GM19043 (cell line): ENCODE results near the gene IL2RA.

Experiments used
- ATAC-seq: cut with Tn5 transposase; IDR thresholded peaks from one replicate; pipeline ENCODE4 v1.9.1; 2021; ENCODE audit warnings: low read depth; ENCODE audit not compliant: unreplicated experiment

The IL2RA gene

DNA sequence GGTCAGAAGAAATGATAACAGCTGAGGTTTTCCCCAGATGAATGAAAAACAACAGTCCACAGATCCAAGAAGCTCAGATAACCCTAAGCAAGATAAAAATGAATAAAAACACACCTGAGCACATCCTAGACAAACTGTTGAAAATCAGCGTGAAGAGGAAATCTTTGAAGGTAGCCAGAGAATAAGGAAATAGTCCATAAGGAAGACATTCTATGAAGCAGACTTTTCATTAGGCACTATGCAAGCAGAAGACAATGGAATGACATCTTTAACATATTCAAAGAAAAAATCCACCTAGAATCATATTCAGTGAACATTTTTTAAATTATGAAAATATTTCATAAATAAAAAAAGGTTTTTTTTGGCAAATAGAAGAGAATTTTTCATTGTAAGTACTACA is 69.8 kb downstream of the IL2RA start:
- ATAC-seq, result no peak

DNA sequence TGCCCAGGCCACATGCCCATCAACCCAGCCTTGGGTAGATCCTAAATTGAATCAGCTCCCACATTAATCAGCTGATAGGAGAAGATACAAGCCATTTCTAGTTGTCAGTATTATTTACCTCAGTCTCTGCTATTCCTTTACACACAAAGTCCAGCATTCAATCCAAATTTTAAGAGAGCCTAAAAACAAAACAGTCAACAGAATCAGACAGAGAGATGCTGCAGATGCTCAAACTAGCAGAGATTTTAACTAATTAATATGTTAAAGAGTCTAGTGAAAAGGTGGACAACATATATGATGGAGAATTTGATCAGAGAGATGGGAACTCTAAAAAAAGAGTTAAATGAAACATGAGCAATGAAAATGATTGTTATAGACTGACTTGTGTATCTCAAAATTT is 70.5 kb downstream of the IL2RA start:
- ATAC-seq, result no peak

DNA sequence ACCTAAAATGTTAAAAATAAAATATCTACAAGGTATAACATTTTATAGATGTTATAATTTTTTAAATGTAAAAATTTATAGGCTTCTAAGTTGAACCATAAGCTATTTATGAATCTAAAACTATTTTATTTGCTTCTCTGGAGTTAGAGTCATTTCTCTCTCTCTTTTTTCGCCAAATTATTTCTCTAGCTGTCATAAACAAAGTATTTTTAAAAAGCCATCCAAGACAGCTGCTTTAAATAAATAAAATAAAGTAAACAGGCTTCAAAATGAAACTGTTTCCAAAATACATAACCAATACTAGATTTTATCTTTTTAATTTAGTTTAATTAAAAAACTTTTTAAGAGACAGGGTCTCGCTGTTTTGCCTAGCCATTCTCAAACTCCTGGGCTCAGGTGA is 72.4 kb downstream of the IL2RA start:
- no peak for ATAC-seq

DNA sequence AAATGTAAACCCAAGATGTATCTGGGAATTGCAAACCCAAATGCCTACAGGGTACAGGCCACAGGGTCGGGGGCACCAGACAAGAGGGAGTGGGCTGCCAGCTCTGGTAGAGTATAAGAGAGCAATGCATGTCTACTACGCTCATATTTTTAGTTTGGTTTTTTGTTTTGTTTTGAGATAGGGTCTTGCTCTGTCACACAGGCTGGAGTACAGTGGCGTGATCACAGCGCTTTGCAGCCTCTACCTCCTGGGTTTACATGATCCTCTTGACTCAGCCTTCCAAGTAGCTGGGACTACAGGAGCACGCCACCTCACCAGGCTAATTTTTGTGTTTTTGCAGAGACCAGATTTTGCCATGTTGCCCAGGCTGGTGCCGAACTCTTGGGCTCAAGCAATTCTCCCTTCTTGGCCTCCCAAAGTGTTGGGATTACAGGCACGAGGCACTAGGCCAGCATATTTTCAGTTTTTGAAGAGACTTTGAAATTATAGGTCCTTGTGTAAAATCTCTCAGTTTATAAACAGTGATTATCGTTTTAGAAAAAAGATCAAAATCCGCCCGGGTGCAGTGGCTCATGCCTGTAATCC is 73.7 kb downstream of the IL2RA start:
- no peak for ATAC-seq

DNA sequence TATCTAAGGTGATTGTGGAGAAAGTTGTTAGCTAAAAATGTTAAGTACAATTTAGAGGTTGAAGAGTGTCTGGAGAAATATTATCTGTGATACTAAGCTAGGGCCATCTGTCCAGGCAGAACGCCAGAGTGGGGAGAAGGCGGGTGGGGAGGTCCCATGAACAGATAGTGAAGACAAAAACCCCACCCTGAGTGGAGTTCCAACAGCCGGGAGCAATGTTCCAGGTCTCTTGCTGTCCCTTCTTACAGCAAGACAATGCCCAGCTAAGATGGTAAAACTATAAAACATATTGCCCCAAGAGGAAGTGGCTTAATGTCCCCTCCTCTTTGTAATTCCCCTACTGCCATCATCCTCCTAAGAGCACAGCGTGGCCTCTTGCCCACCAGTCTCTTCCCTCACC is 74.4 kb downstream of the IL2RA start:
- no peak for ATAC-seq

DNA sequence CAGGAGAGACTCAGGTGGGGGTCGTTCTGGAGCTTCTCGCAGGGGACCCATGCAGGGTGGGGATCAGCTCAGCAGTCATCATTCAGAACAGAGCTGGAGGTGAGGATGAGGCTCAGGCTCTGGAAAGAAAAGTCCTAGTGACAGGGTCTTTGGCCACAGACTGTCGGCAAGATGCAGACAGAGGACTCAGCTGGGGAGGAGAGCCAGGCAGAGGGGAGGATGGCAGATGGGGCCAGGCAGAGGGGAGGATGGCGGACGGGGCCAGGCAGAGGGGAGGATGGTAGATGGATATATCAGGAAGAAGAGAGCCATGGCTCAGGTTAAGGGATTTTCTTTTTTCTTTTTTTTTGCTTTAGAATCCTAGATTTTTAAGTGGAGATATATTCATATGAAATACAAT is 77.1 kb downstream of the IL2RA start:
- no peak for ATAC-seq

DNA sequence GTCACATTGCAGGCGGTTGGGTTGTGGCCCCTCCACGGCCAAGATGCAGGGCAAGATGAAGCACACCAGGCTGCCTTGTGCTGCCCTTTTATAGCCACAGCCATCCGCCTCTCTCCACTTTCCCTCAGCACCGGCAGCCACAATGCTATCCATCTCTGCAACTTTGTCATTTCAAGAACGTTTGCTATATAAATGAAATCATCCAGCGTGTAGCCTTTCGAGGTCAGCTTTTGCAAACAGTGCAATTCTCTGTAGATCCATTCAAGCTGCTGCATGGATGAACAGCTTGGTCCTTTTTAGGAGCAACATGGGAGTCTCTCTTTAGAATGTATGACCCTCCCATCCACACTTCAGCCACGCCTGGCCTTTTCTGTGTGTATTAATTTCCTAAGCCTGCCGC is 78.4 kb downstream of the IL2RA start:
- ATAC-seq, result no peak

DNA sequence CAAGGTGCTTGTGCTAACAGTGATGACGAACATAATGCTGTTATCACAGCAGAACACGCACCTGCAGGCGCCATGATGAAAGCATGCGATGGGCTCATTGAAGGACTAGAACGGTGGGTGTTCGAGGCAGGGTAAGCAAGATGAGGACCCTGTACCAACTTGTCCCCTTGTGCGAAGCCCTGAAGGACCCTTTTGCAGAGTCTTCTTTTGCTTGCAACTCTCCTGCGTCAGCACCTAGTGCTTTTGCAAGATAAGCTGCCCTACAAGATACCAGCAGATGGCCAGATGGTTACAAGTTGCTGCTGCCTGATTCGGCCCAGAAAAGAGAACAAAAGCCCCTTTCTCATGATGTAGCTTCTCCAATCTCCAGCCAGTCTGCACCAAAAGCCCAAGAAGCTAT is 80.6 kb downstream of the IL2RA start:
- ATAC-seq, result no peak

DNA sequence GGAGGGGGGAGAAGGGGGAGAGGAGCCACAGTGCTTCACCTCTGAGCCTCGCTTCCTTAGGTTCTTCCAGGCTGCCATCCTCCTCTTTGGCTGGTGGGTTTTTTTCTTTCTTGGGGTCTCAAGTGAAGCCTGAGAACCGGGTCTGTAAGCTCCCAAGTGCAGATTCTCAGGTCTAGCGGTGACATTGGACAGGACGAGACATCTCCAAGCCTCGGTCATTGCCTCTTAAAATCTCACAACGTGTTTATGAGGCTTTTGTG is 84.0 kb downstream of the IL2RA start:
- no peak for ATAC-seq

DNA sequence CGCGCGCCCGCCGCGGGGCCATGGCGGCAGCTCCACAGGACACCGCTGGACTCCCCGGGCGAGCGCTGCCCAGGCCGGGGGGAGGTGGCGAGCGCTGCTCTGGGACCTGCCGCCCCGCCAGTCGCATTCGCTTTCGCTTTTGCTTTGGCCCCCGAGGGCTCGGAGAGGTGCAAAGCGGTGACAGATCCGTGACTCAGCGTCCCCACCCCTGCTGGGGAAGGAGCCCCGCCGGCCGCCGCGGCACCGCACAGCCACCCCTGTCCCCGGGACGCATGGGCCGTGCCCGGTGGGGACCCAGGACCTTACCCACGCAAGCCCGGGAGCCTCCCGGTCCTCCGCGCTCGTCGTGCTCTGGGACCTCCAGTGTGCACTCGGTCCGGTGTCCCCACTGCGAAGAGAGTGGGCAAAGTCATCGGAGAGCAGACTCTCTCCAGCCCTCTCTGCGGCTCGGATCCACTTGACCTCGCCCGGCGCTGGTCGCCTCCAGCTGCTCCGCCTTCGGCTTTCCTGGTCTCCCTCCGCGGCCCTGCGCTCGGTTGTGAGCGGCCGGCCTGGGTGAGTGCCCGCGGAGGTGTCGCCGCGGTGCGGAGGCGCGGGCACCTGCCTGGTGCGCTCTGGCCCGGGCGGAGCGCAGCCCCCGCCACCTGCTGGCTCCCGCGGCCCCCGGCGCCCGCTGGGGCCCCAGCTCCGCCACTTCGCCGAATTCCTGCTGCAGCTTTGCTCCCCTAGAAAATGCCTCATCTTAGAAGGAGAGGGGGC is 84.5 kb downstream of the IL2RA start, which contains the start of gene IL15RA:
TSS of gene IL15RA (minus strand) at position 73 of the 759 bp plus-strand sequence. CDS start at position 22, 51 bp downstream.
- ATAC-seq, result peak; percentile 46

DNA sequence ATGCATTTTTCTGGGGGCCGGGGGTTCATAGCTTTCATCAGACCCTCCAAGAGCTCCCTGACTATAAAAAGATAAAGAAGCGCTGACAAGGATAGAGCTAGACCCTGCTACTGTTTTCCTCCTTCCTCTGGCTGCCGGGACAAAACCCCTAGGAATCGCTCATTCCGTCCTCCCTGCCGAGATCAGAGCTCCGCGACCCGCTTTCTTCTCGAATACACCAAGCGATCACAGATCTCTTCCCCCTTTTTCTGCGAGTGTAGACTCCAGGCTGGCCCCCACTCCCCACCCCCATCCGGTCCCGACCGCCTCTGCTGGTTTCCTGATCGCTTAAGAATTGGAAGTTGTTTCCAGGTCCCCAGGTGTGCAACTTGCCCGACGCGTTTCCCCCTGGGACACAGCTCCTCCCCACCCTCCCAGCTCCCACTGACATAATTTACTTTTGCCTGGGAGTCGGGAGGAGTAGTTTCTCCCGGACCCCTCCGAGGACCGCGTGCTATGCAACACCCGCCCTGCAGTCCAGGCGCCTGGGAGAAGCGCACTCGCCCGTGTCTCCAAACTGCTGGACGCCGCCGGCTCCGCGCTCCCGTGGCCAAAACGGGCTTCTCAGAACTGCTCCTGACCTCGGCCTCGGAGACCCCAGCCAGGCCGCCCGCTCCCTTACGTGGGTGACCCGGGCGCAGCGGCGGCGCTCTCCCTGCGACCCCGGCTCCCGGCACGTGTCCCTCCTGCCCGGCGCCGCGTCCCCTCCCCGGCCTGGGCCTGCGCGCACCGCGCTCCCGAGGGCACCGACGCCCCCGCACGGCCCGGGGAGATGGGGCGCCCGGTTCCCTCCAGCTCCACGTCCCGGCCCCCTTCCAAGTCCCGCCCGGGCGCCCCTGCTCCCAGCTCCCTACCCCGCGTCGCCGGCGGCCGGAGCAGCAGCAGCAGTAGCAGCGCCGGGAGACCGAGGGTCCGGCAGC is 85.4 kb downstream of the IL2RA start:
- peak; percentile 3 for ATAC-seq

DNA sequence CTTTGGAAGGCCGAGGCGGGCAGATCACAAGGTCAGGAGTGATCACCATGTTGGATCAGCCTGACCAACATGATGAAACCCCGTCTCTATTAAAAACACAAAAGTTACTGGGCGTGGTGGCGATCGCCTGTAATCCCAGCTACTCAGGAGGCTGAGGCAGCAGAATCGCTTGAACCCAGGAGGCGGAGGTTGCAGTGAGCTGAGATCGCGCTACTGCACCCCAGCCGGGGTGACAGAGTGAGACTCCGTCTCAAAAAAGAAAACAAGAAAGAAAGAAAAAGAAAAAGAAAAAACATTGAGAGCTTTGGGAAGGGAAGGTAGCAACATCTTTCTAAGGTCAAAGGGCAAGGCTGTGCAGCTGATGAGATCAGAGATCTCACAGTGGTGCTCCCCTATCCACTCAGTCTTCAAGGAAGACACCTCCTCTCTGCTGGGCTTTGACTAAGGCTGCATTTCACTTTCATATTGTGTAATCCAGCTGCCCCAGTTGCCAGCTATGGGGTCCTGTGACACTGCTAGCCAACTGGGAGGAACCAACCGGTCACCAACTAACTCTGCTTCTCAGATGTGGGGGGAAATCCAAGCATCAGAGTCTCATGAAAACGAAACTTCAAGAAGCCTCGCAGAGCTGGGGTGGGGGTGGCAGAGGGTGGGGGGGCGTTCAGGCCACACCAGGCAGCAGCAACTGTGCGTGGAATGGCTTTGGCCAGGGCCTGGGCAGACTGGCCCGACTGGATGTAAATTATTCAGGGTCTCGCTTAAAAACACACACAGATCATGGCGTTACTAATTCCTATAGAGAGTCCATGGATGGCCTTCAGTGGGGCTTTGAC is 86.3 kb downstream of the IL2RA start:
- peak; percentile 49 for ATAC-seq

DNA sequence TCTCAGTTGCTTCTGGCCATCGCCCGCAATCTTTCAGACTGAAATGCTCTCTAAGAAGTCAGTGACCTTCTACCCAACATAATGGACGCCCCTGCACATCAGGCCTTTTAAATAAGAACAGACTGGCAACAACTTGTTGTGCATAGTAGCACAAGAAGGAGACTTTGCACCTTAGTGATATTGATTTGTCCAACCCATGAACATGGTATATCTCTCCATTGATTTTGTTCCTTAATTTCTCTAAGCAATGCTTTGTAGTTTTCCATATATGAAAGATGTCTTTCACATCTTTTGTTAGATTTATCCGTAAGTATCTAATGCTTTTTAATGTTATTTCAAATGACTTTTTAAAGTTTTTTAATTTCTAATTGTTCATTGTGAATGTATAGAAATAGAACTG is 89.1 kb downstream of the IL2RA start:
- no peak for ATAC-seq

DNA sequence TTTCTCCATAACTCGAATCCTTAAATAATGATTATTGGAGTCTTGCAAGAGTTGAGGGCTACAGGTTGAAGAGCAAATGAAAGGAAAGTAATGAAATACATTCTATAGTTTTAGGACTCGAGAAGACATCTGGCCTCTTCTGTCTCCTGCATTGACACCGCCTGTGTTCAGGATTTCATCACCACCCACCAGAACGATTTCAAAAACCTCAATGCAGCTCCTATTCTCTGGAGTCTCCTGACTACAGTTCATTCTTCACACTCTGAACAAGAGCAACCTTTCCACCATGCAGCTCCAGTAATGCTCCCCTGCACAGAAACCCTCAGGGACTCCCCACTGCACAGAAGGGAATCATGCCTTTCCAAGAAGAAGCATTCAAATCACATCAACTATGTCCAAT is 90.3 kb downstream of the IL2RA start:
- no peak for ATAC-seq

DNA sequence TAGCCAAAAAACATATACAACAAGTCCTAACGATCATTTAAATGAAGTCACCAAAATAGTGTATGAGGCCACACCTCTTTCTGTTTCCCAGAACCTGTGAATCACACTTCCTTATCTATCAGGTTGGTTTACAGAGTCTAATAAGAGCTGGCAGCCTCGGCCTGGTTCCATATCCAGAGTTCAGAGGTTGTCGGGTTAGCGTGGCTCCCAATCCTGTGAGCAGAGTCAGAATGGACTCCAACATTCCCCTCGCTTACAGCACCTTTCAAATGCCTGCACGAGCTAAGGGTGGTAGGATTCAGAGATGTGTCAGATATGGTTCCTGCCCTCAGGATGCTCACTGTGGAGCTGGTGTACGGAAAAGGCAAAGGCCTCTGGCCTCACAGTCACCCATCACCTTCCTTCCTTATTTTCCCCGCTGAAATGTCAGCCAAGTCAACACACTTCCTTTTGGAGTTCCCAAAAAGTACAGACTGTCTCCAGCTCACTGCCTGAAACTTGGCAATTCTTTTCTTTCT is 90.8 kb downstream of the IL2RA start:
- no peak for ATAC-seq

DNA sequence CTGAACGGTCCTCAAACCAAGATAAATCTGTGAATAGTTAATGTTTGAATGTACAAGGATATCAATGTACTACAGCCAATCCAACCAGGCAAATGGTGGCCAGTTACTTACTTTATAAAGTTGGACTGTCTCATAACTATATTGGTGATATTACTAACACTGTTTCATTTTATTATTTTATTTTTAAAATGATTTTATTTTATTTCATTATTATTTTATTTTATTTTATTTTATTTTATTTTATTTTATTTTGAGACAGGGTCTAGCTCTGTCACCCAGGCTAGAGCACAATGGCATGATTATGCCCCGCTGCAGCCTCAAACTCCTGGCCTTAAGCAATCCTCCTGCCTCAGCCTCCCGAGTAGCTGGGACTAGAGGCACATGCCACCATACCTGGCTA is 91.6 kb downstream of the IL2RA start:
- no peak for ATAC-seq

DNA sequence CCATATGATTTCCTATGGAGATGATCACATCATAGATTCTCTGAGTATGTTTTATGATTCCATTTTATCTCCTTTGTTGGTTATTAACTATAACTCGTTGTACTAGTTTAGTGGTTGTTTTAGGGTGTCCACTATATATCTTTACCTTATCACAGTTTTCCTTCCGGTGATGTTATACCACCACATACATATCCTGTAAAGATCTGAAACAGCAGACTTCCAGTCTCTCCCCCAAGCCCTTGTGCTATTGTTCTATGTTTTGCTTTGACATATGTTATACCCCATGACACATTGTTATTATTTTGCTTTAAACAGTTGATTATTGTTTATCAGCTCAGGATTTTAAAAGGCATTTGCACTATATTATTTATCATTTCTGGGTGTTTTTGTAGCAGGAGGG is 92.1 kb downstream of the IL2RA start:
- no peak for ATAC-seq

DNA sequence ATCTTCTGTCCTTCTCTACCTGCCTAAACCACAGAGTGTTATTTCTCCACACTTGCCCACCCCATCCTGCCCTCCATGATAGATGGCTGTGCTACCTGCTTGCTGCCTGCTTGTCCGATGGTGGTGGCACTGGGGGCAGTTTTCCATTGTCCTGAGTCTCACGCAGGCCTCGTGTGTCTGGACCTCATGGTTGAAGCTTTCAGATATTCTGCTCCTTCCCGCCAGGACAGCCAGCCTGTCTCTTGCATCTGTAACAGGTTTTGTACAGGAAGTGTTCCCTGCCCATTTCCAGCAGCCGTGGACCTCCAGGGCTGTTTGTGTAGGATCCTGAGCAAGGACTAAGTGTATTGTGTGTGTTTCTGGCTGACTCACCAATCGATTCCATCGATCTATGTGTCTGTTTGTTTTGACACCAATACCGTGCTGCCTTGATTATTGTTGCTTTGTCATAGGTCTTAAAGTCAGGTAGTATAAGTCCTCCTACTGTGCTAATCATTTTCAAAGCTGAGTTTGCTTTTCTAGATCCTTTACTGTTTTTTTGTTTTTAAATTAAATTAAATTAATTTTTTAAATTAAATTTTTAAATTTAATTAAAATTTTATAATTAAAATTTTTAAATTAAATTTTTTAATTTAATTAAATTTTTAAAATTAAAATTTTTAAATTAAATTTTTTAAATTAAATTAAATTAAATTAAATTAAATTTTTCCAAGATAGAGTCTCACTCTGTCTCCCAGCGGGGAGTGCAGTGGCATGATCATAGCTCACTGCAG is 93.3 kb downstream of the IL2RA start:
- no peak for ATAC-seq

DNA sequence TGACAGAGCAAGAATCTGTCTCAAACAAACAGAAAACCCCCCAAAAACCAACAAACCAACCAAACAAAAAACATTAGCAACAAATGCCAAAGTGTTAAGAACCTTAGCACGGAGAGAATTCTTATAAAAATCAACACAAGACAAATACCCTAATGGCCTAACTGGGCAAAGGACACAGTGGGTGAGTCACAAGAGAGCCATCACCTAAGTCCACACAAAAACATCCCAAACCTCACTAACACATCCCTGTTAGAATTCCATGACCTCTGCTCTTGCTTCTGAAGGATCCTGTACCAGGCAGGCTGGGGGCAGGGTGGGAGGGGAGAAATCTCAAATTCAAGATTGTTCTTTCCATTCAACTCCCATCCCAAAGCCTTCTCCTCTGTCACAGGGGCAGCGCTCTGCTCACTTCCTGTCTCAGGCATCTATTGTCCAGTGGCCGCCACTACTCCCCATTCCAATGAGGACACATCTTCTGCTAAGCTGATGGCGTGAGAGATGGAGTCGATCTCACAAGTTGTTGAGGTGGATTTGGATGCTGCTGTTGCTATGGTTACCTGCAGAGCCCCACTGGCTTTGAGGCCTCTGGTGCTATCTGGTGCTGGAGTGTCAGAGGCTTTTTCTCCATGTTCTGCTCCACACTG is 94.0 kb downstream of the IL2RA start:
- ATAC-seq, result no peak
